ENCODE measurements around the gene CDK17.
A peak's percentile ranks its signal among the peaks of the same experiment; 100 is the strongest.
"Not testable (repeated sequence)": the region's sequence is repeated elsewhere in the genome, so short reads cannot be mapped to it uniquely, and the experiment has no call there.

CDK17 gene

DNA sequence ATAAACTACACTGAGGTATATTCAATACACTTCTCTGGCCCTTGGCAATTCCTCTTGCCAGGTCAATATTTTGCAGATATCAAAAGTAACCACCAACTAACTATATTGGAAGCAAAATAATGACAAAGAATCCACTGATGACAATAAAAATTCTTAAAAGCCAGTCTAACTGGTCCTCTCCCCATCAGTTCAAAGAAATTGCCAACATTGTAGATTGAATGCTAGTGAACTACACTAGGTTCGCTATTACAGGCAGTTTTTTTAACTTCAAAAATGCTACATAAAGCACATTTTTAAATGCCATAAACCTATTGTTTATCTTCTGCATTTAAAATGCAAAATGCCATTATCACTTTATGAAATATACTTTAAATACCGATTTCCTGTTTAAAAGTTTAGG, 4.0 kb downstream of the CDK17 start:
- H4K20me1 ChIP-seq (ENCODE audit: low read depth, low read length), result peaks cover 42% of the 10 kb centered on the region
- TF ChIP-seq, protein P1, sequence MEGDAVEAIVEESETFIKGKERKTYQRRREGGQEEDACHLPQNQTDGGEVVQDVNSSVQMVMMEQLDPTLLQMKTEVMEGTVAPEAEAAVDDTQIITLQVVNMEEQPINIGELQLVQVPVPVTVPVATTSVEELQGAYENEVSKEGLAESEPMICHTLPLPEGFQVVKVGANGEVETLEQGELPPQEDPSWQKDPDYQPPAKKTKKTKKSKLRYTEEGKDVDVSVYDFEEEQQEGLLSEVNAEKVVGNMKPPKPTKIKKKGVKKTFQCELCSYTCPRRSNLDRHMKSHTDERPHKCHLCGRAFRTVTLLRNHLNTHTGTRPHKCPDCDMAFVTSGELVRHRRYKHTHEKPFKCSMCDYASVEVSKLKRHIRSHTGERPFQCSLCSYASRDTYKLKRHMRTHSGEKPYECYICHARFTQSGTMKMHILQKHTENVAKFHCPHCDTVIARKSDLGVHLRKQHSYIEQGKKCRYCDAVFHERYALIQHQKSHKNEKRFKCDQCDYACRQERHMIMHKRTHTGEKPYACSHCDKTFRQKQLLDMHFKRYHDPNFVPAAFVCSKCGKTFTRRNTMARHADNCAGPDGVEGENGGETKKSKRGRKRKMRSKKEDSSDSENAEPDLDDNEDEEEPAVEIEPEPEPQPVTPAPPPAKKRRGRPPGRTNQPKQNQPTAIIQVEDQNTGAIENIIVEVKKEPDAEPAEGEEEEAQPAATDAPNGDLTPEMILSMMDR (IDR thresholded peaks at IDR 0.05; ENCODE audit: insufficient read depth, low read length, poor library complexity, severe bottlenecking), result no peak
- TF ChIP-seq EZH2phosphoT487 (conservative IDR thresholded peaks at IDR 0.05; ENCODE audit: low read length), result no peak
- no peak overlapping the region for H3K27ac ChIP-seq (ENCODE audit: low read depth, low read length)
- no peak overlapping the region for H3K9ac ChIP-seq (ENCODE audit: low read length)
- peak overlapping the region; percentile 96 for H3K4me2 ChIP-seq (ENCODE audit: low read depth, low read length, poor library complexity, severe bottlenecking)
- no peaks in the 10 kb centered on the region for H3K27me3 ChIP-seq (ENCODE audit: low read length)
- H3K9me2 ChIP-seq (replicated peaks; ENCODE audit: insufficient read depth, low read length), result no peaks in the 10 kb centered on the region
- peaks cover 12% of the 10 kb centered on the region; the same call in 1 of the 2 replicates for H3F3A ChIP-seq (ENCODE audit: insufficient read depth)
- H3K9me3 ChIP-seq (ENCODE audit: insufficient read depth, low read length), result no peaks in the 10 kb centered on the region
- peaks cover 86% of the 10 kb centered on the region for H3K79me2 ChIP-seq (ENCODE audit: insufficient read depth, low read length)
- no peak overlapping the region for H3K4me3 ChIP-seq (ENCODE audit: insufficient read depth, low read length, poor library complexity, severe bottlenecking)
- 0 out of 2 replicates have a peak, but pooled peaks cover 2% of the 10 kb centered on the region for H3K36me3 ChIP-seq (ENCODE audit: low read length)
- H2AFZ ChIP-seq (ENCODE audit: low read depth, low read length, severe bottlenecking), result no peak overlapping the region

DNA sequence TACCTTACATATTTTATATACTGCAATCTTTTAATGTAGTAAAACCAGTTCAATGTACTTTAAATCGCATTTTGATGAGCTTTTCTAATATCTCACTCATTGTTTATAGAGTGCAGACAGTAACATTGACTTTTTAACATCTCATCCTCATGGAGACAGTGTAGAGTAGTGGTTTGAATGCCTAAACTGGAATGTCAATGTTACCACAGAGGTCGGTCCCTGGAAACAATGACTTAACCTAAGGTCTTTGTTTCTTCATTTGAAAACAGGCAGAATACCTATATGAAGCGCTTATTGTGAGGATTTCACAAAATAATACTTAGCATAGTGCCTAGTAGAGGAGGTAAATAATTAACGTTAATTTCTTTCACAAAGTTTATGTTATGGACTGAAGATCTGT, 5.0 kb downstream of the CDK17 start:
- TF ChIP-seq, protein P1 (IDR thresholded peaks at IDR 0.05; ENCODE audit: insufficient read depth, low read length, poor library complexity, severe bottlenecking), result no peak
- no peak for TF ChIP-seq EZH2phosphoT487 (conservative IDR thresholded peaks at IDR 0.05; ENCODE audit: low read length)
- Histone ChIP-seq H3K9ac (ENCODE audit: low read length) (no peak overlapping the region), H2AFZ (ENCODE audit: low read depth, low read length, severe bottlenecking) (no peak overlapping the region), H3F3A (ENCODE audit: insufficient read depth) (0 out of 2 replicates have a peak, but pooled peaks cover 7% of the 10 kb centered on the region), H4K20me1 (ENCODE audit: low read depth, low read length) (peaks cover 42% of the 10 kb centered on the region), H3K9me2 (replicated peaks; ENCODE audit: insufficient read depth, low read length) (no peaks in the 10 kb centered on the region), H3K27ac (ENCODE audit: low read depth, low read length) (no peak overlapping the region), H3K79me2 (ENCODE audit: insufficient read depth, low read length) (peaks cover 96% of the 10 kb centered on the region), H3K4me3 (ENCODE audit: insufficient read depth, low read length, poor library complexity, severe bottlenecking) (no peak overlapping the region), H3K9me3 (ENCODE audit: insufficient read depth, low read length) (no peaks in the 10 kb centered on the region), H3K36me3 (ENCODE audit: low read length) (0 out of 2 replicates have a peak, but pooled peaks cover 2% of the 10 kb centered on the region), H3K27me3 (ENCODE audit: low read length) (no peaks in the 10 kb centered on the region), H3K4me2 (ENCODE audit: low read depth, low read length, poor library complexity, severe bottlenecking) (peak overlapping the region; percentile 96)

DNA sequence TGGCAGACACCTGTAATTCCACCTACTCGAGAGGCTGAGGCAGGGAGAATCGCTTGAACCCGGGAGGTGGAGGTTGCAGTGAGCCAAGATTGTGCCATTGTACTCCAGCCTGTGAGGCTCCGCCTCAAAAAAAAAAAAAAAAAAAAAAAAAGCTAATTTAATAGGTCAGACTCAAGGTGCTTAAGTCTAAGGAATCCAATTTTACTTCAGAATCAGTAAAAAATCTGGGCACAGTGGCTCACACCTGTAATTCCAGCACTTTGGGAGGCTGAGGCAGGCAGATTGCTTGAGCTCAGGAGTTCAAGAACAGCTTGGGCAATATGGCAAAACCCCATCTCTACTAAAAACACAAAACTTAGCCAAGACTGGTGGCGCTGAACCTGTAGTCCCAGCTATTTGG, 7.0 kb downstream of the CDK17 start:
- not testable (repeated sequence) for H3K9me3 ChIP-seq (ENCODE audit: insufficient read depth, low read length); H3K27ac ChIP-seq (ENCODE audit: low read depth, low read length); H3K9ac ChIP-seq (ENCODE audit: low read length); H3K4me2 ChIP-seq (ENCODE audit: low read depth, low read length, poor library complexity, severe bottlenecking); H3K9me2 ChIP-seq (replicated peaks; ENCODE audit: insufficient read depth, low read length); H3K4me3 ChIP-seq (ENCODE audit: insufficient read depth, low read length, poor library complexity, severe bottlenecking); H3F3A ChIP-seq (ENCODE audit: insufficient read depth); H3K27me3 ChIP-seq (ENCODE audit: low read length); H3K36me3 ChIP-seq (ENCODE audit: low read length); H2AFZ ChIP-seq (ENCODE audit: low read depth, low read length, severe bottlenecking)
- peaks cover 49% of the 10 kb centered on the region for H4K20me1 ChIP-seq (ENCODE audit: low read depth, low read length)
- peaks cover 99% of the 10 kb centered on the region for H3K79me2 ChIP-seq (ENCODE audit: insufficient read depth, low read length)

DNA sequence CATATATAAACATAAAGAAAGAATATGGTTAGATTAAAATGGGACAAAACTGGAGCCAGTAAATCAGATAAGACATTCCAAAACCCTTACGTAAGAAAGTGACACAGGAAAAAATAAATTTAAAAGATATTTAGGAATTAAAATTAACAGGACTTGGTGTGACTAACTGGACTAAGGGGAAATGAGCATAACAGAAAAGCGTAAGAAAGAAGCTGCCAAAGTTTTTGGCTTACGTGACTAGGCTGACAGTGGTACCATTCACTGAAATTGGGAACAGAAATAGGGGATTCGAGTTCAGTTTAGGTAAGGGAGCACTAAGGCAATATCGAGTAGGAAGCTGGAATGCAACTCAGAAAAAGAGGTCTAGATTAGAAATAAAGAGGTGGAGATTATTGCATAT, 7.8 kb downstream of the CDK17 start:
- H3K9ac ChIP-seq (ENCODE audit: low read length), result no peak overlapping the region
- TF ChIP-seq, protein P1 (IDR thresholded peaks at IDR 0.05; ENCODE audit: insufficient read depth, low read length, poor library complexity, severe bottlenecking), result no peak
- no peak for TF ChIP-seq EZH2phosphoT487 (conservative IDR thresholded peaks at IDR 0.05; ENCODE audit: low read length)
- H3K4me3 ChIP-seq (ENCODE audit: insufficient read depth, low read length, poor library complexity, severe bottlenecking), result no peak overlapping the region
- peaks cover 42% of the 10 kb centered on the region for H4K20me1 ChIP-seq (ENCODE audit: low read depth, low read length)
- no peak overlapping the region for H2AFZ ChIP-seq (ENCODE audit: low read depth, low read length, severe bottlenecking)
- H3K9me2 ChIP-seq (replicated peaks; ENCODE audit: insufficient read depth, low read length), result no peaks in the 10 kb centered on the region
- no peaks in the 10 kb centered on the region for H3K27me3 ChIP-seq (ENCODE audit: low read length)
- peaks cover 99% of the 10 kb centered on the region for H3K79me2 ChIP-seq (ENCODE audit: insufficient read depth, low read length)
- peaks cover 15% of the 10 kb centered on the region; the same call in 1 of the 2 replicates for H3F3A ChIP-seq (ENCODE audit: insufficient read depth)
- H3K4me2 ChIP-seq (ENCODE audit: low read depth, low read length, poor library complexity, severe bottlenecking), result no peak overlapping the region
- no peaks in the 10 kb centered on the region for H3K9me3 ChIP-seq (ENCODE audit: insufficient read depth, low read length)
- H3K36me3 ChIP-seq (ENCODE audit: low read length), result 0 out of 2 replicates have a peak, but pooled peaks cover 2% of the 10 kb centered on the region
- no peak overlapping the region for H3K27ac ChIP-seq (ENCODE audit: low read depth, low read length)
